SK-N-SH (cell line): ENCODE measurements around the gene CERS1. TPM values are rescaled to one million over a fixed set of nuclear protein-coding genes. Genes with fewer than 3 reads are reported as not detected.

Source experiments
- CTCF ChIA-PET: fragments of 300-600, 350-600 bp; formaldehyde crosslinking; extraction: SDS; loops from one replicate; lab custom pipeline; 2021; lab: Yijun Ruan, JAX
- POLR2A ChIA-PET: fragments of 350-600 bp; sonication (Branson Sonifier 250); formaldehyde crosslinking; extraction: SDS; loops from one replicate; lab custom pipeline; 2020; ENCODE audit warnings: antibody characterized with exemption, inconsistent platforms; lab: Yijun Ruan, JAX
- DNase-seq: peaks from one replicate; pipeline ENCODE4 v3.0.0; 2012
- H2AFZ ChIP-seq: fragments of 200-600 bp; sonication (generic); 2 replicates; pipeline ENCODE4 v1.8.1; 2016; ENCODE audit warnings: antibody characterized with exemption, mild to moderate bottlenecking, low read depth
- H3F3A ChIP-seq: fragments of 200-600 bp; sonication (generic); replicated peaks from 2 replicates; pipeline ENCODE3; 2016; ENCODE audit warnings: antibody characterized with exemption, mild to moderate bottlenecking; ENCODE audit not compliant: insufficient read depth
- H3K27ac ChIP-seq, 2 experiments: fragments of 200-500 bp in 1 of 2; fragments of 200-600 bp in 1 of 2; sonication (Bioruptor generic) in 1 of 2; sonication (generic), shearing (Covaris generic) in 1 of 2; 2 replicates each; pipeline versions ENCODE4 v1.5.1 to v1.6.1; 2014 to 2016; ENCODE audit warnings: low read depth in 2 of 2, inconsistent platforms in 1 of 2, low read length in 1 of 2, mild to moderate bottlenecking in 1 of 2, mixed read lengths in 1 of 2
- H3K27me3 ChIP-seq: fragments of 200-600 bp; sonication (generic), shearing (Covaris generic); 2 replicates; pipeline ENCODE4 v1.6.1; 2016; ENCODE audit warnings: mixed run types; ENCODE audit not compliant: insufficient read depth
- H3K36me3 ChIP-seq, 2 experiments: fragments of 200-500 bp in 1 of 2; fragments of 200-600 bp in 1 of 2; sonication (Bioruptor generic) in 1 of 2; sonication (generic) in 1 of 2; replicated peaks in 1 of 2; 2 replicates each; pipeline versions ENCODE3 to v1.5.1; 2014 to 2016; ENCODE audit warnings: low read length in 1 of 2, mild to moderate bottlenecking in 1 of 2; ENCODE audit not compliant: insufficient read depth in 2 of 2, control insufficient read depth in 1 of 2
- H3K4me1 ChIP-seq, 2 experiments: fragments of 200-500 bp in 1 of 2; fragments of 200-600 bp in 1 of 2; sonication (Bioruptor generic) in 1 of 2; sonication (generic), shearing (Covaris generic) in 1 of 2; 2 replicates each; pipeline versions ENCODE4 v1.5.1 to v1.6.1; 2014 to 2016; ENCODE audit warnings: low read depth in 1 of 2, low read length in 1 of 2, mixed run types in 1 of 2; ENCODE audit not compliant: insufficient read depth in 2 of 2, control insufficient read depth in 1 of 2
- H3K4me2 ChIP-seq: fragments of 200-600 bp; sonication (generic), shearing (Covaris generic); 2 replicates; pipeline ENCODE4 v1.6.1; 2017; ENCODE audit warnings: mixed run types
- H3K4me3 ChIP-seq, 2 experiments: fragments of 200-500 bp in 1 of 2; fragments of 200-600 bp in 1 of 2; sonication (Bioruptor generic) in 1 of 2; sonication (generic), shearing (Covaris generic) in 1 of 2; 2 replicates each; pipeline versions ENCODE4 v1.5.1 to v1.8.1; 2014 to 2016; ENCODE audit warnings: low read depth in 2 of 2, inconsistent platforms in 1 of 2, low read length in 1 of 2, mild to moderate bottlenecking in 1 of 2, mixed read lengths in 1 of 2, moderate library complexity in 1 of 2
- H3K79me2 ChIP-seq: fragments of 200-600 bp; sonication (generic); 2 replicates; pipeline ENCODE4 v1.8.1; 2017; ENCODE audit warnings: mild to moderate bottlenecking; ENCODE audit not compliant: insufficient read depth
- H3K9ac ChIP-seq: fragments of 200-600 bp; sonication (generic); 2 replicates; pipeline ENCODE4 v1.6.1; 2017; ENCODE audit warnings: mixed run types
- H3K9me2 ChIP-seq: fragments of 200-600 bp; sonication (generic); 2 replicates; pipeline ENCODE4 v1.6.1; 2017; ENCODE audit warnings: mixed run types
- H3K9me3 ChIP-seq: fragments of 200-600 bp; sonication (generic); 2 replicates; pipeline ENCODE4 v1.6.1; 2017; ENCODE audit warnings: mixed run types, mild to moderate bottlenecking, moderate library complexity
- H4K20me1 ChIP-seq: fragments of 200-600 bp; sonication (generic); 2 replicates; pipeline ENCODE4 v1.6.1; 2017; ENCODE audit warnings: mild to moderate bottlenecking, mixed run types; ENCODE audit not compliant: insufficient read depth
- CHD2 ChIP-seq: fragments of 150-350 bp; IDR thresholded peaks from 2 replicates; pipeline ENCODE4 v1.6.1; 2018; ENCODE audit warnings: low read length; ENCODE audit not compliant: partially characterized antibody
- ELF1 ChIP-seq: IDR thresholded peaks from 2 replicates; pipeline ENCODE4 v1.4.0; 2012
- EP300 ChIP-seq, 2 experiments: IDR thresholded peaks; 2 replicates each; pipeline versions ENCODE4 v1.4.0 to v1.6.1; 2012; ENCODE audit warnings: borderline replicate concordance in 1 of 2, low read depth in 1 of 2, low read length in 1 of 2
- EZH2phosphoT487 ChIP-seq: fragments of 200-600 bp; sonication (generic); IDR thresholded peaks from 2 replicates; pipeline ENCODE4 v1.6.1; 2017; ENCODE audit warnings: low read depth, mixed run types, mild to moderate bottlenecking, antibody characterized with exemption, moderate library complexity, borderline replicate concordance
- FOSL2 ChIP-seq: IDR thresholded peaks from 2 replicates; pipeline ENCODE4 v1.4.0; 2012; ENCODE audit warnings: low read depth, mild to moderate bottlenecking, moderate library complexity, borderline replicate concordance
- FOXJ3 ChIP-seq: sonication (generic); formaldehyde crosslinking; IDR thresholded peaks from 2 replicates; pipeline ENCODE4 v1.5.1; 2020; ENCODE audit warnings: mild to moderate bottlenecking, missing genetic modification reagents
- GABPA ChIP-seq: IDR thresholded peaks from 2 replicates; pipeline ENCODE4 v1.4.0; 2012; ENCODE audit warnings: low read depth, mild to moderate bottlenecking
- JUND ChIP-seq: IDR thresholded peaks from 2 replicates; pipeline ENCODE4 v1.4.0; 2012
- MXI1 ChIP-seq: IDR thresholded peaks from 2 replicates; pipeline ENCODE4 v1.6.1; 2012; ENCODE audit warnings: mild to moderate bottlenecking, low read depth, low read length, improper control_type of control experiment
- NFIC ChIP-seq: IDR thresholded peaks from 2 replicates; pipeline ENCODE4 v1.4.0; 2012; ENCODE audit warnings: borderline replicate concordance
- RAD21 ChIP-seq: IDR thresholded peaks from 2 replicates; pipeline ENCODE4 v1.6.1; 2012; ENCODE audit warnings: mild to moderate bottlenecking, low read length
- RXRA ChIP-seq: IDR thresholded peaks from 2 replicates; pipeline ENCODE4 v1.4.0; 2012; ENCODE audit warnings: low read depth, mild to moderate bottlenecking, borderline replicate concordance
- SIN3A ChIP-seq: IDR thresholded peaks from 2 replicates; pipeline ENCODE4 v1.6.1; 2012; ENCODE audit warnings: low read depth, mild to moderate bottlenecking, low read length, moderate library complexity, borderline replicate concordance
- USF2 ChIP-seq: fragments of 150-350 bp; IDR thresholded peaks from 2 replicates; pipeline ENCODE4 v1.6.1; 2017; ENCODE audit warnings: antibody characterized with exemption, low read length, low read depth, borderline replicate concordance
- YY1 ChIP-seq: IDR thresholded peaks from 2 replicates; pipeline ENCODE4 v1.4.0; 2012; ENCODE audit warnings: low read depth, mild to moderate bottlenecking
- WGBS: methylation state at CpG from one replicate; pipeline ENCODE4 v1.1.6; 2017; ENCODE audit warnings: low lambda C conversion rate; 5-methylcytosine and 5-hydroxymethylcytosine counted together
- polyA plus RNA-seq, 3 experiments: library from polyadenylated mRNA; depleted of rRNA; stranded (reverse); fragments of >200 nt; gene quantifications; 2 replicates each; pipeline ENCODE4 v1.2.3, GENCODE V29; 2012
- TF ChIP-seq, protein P1 (sequence below): IDR thresholded peaks from 2 replicates; pipeline ENCODE4; 2012
- TF ChIP-seq, protein P2 (sequence below): IDR thresholded peaks from 2 replicates; pipeline ENCODE4 v1.4.0; 2012; ENCODE audit warnings: low read depth, borderline replicate concordance

Gene CERS1
- polyA plus RNA-seq, 1 of the 3 experiments (the other 2 are of a cell fraction), result 7.3 TPM

- H3K9me2 ChIP-seq, result no peaks in the 10 kb centered on the region
- H3K27me3 ChIP-seq, result no peaks in the 10 kb centered on the region
- peaks cover 10 to 18% of the 10 kb centered on the region in 2 experiments; a peak in 3 of 4 replicates for H3K4me1 ChIP-seq
- no peak for TF ChIP-seq ELF1
- TF ChIP-seq, protein P1, sequence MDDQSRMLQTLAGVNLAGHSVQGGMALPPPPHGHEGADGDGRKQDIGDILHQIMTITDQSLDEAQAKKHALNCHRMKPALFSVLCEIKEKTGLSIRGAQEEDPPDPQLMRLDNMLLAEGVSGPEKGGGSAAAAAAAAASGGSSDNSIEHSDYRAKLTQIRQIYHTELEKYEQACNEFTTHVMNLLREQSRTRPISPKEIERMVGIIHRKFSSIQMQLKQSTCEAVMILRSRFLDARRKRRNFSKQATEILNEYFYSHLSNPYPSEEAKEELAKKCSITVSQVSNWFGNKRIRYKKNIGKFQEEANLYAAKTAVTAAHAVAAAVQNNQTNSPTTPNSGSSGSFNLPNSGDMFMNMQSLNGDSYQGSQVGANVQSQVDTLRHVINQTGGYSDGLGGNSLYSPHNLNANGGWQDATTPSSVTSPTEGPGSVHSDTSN, result no peak
- TF ChIP-seq EZH2phosphoT487, result no peak
- no peak for TF ChIP-seq NFIC
- no peak for TF ChIP-seq SIN3A
- no peak for TF ChIP-seq JUND
- TF ChIP-seq GABPA, result no peak
- TF ChIP-seq FOSL2, result no peak
- no peak for TF ChIP-seq FOXJ3 (CRISPR knock-in tag)
- TF ChIP-seq EP300 (IDR thresholded peaks at IDR 0.05; ENCODE audit: borderline replicate concordance in 1 of 2, low read depth in 1 of 2, low read length in 1 of 2), result no peak
- TF ChIP-seq RAD21, result no peak
- no peak for TF ChIP-seq MXI1
- TF ChIP-seq, protein P2, sequence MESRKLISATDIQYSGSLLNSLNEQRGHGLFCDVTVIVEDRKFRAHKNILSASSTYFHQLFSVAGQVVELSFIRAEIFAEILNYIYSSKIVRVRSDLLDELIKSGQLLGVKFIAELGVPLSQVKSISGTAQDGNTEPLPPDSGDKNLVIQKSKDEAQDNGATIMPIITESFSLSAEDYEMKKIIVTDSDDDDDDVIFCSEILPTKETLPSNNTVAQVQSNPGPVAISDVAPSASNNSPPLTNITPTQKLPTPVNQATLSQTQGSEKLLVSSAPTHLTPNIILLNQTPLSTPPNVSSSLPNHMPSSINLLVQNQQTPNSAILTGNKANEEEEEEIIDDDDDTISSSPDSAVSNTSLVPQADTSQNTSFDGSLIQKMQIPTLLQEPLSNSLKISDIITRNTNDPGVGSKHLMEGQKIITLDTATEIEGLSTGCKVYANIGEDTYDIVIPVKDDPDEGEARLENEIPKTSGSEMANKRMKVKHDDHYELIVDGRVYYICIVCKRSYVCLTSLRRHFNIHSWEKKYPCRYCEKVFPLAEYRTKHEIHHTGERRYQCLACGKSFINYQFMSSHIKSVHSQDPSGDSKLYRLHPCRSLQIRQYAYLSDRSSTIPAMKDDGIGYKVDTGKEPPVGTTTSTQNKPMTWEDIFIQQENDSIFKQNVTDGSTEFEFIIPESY, result no peak
- TF ChIP-seq YY1, result no peak
- TF ChIP-seq CHD2, result no peak
- TF ChIP-seq RXRA, result no peak
- no peak for TF ChIP-seq USF2
- peak overlapping the region; percentile 83 to 89 for H3K4me3 ChIP-seq
- H3K9me3 ChIP-seq, result no peaks in the 10 kb centered on the region
- no peak overlapping the region for H3K27ac ChIP-seq
- no peak overlapping the region for H2AFZ ChIP-seq
- H3K36me3 ChIP-seq, result peaks cover 5 to 11% of the 10 kb centered on the region in 2 experiments
- no peaks in the 10 kb centered on the region for H3F3A ChIP-seq
- CTCF ChIA-PET, result interaction anchor here (1.0 to 8.6 kb wide), 5 partner anchors 14 to 240 kb away, joined by 3 to 124 read pairs (median 3); no protein-coding TSS in a partner anchor
- H3K79me2 ChIP-seq, result peaks cover 72% of the 10 kb centered on the region
- peak overlapping the region; percentile 100 for H3K4me2 ChIP-seq
- peaks cover 68% of the 10 kb centered on the region for H4K20me1 ChIP-seq
- no peak for DNase-seq
- peak overlapping the region; percentile 93; the same call in 1 of the 2 replicates for H3K9ac ChIP-seq
- POLR2A ChIA-PET, result interaction anchor here (0.7 kb wide), 1 partner anchor 22 kb away, joined by 3 read pairs; no protein-coding TSS in a partner anchor
- WGBS, result 72% methylated on average over 18 of the region's 18 CpGs
These were observed 61.9 kb downstream of the CERS1 start for GRCh38 chr19:18833849-18834643.
